Testis (tissue), 3 donors: ENCODE measurements around the gene INHBB. TPM values are rescaled to one million over a fixed set of nuclear protein-coding genes. Genes with fewer than 3 reads are reported as not detected.
A peak's percentile ranks its signal among the peaks of the same experiment; 100 is the strongest.

Source experiments
- DNase-seq: peaks from one replicate; pipeline ENCODE4 v3.0.0-alpha.2; 2019
- H3K27ac ChIP-seq, 2 donors: fragments of 200-600 bp; sonication (generic); one replicate each; pipeline ENCODE4 v1.5.1; 2019
- H3K27me3 ChIP-seq: fragments of 200-600 bp; sonication (generic); one replicate; pipeline ENCODE4 v1.5.1; 2019
- H3K36me3 ChIP-seq: fragments of 200-600 bp; sonication (generic); one replicate; pipeline ENCODE4 v1.5.1; 2017; ENCODE audit warnings: low read depth; ENCODE audit errors: missing control alignments
- H3K4me1 ChIP-seq: fragments of 200-600 bp; sonication (generic); one replicate; pipeline ENCODE4 v1.5.1; 2019
- H3K4me3 ChIP-seq, 2 donors: fragments of 200-600 bp; sonication (generic); one replicate each; pipeline ENCODE4 v1.5.1; 2017 to 2019
- H3K9me3 ChIP-seq: fragments of 200-600 bp; sonication (generic); one replicate; pipeline ENCODE4 v1.5.1; 2017
- CTCF ChIP-seq, 3 experiments: fragments of 450-650 bp in 2 of 3; fragments of 200-600 bp in 1 of 3; sonication (generic) in 1 of 3; IDR thresholded peaks; one replicate each; pipeline ENCODE4 v1.5.1; 2016 to 2019; ENCODE audit warnings: antibody characterized with exemption in 3 of 3, mild to moderate bottlenecking in 2 of 3, moderate library complexity in 1 of 3
- POLR2A ChIP-seq: fragments of 450-650 bp; IDR thresholded peaks from one replicate; pipeline ENCODE4 v1.6.1; 2017; ENCODE audit warnings: antibody characterized with exemption, mild to moderate bottlenecking, moderate library complexity
- WGBS, 2 donors: methylation state at CpG; one replicate each; pipeline ENCODE4 v1.1.5; 2018; 5-methylcytosine and 5-hydroxymethylcytosine counted together
- intact Hi-C: fragments of 100-400 bp; cut with DNase I; formaldehyde crosslinking; loops from one replicate; pipeline ENCODE4 v1.15.1; 2023; ENCODE audit warnings: low total_unique reads
- polyA plus RNA-seq: library from polyadenylated mRNA; stranded (reverse); fragments of 350-450 nt; fragmentation: Illumina TruSeq; extraction: RNeasy Lipid Tissue Mini Kit (QIAGEN cat#74804); gene quantifications from one replicate; pipeline ENCODE4 v1.2.3, GENCODE V29; 2014; ENCODE audit warnings: low read depth, low replicate concordance; ENCODE audit not compliant: insufficient read depth
- total RNA-seq, 2 donors: library from RNA; depleted of rRNA; stranded (reverse); fragments of >200 nt; gene quantifications; one replicate each; pipeline ENCODE4 v1.2.3, GENCODE V29; 2016

Gene INHBB
- total and polyA plus RNA-seq, 3 donors from 2014 or later = 46.1 to 123 (median 55.4) TPM

DNA sequence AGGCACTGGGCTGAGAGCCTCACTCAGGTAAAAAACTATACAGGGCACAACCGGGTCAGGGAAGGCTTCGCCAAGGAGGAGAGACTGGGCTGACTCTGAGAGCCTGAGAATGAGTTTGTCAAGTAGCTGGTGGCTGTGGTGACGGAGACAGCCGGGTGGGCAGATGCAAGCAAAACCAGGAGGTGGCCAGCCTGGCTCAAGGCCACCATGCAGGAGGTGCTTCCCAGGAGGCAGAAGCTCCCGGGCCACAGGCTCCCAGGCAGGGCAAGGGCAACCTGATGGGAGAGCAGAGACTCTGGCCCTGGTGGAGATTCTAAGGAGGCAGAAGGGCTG lies 2.9 kb upstream of the INHBB start:
- Histone ChIP-seq H3K27ac (no peak overlapping the region), H3K4me1 (peaks cover 13% of the 10 kb centered on the region), H3K36me3 (no peaks in the 10 kb centered on the region), H3K4me3 (no peak overlapping the region), H3K27me3 (no peaks in the 10 kb centered on the region), H3K9me3 (no peaks in the 10 kb centered on the region)
- no peak for DNase-seq
- intact Hi-C loops = no loop called here
- WGBS, 2 donors = 18% methylated on average over 5 of the region's 5 CpGs; no CpG with 5 or more reads in 1 of the 2 donors
- TF ChIP-seq CTCF (IDR thresholded peaks at IDR 0.05) (no peak), POLR2A (no peak)

DNA sequence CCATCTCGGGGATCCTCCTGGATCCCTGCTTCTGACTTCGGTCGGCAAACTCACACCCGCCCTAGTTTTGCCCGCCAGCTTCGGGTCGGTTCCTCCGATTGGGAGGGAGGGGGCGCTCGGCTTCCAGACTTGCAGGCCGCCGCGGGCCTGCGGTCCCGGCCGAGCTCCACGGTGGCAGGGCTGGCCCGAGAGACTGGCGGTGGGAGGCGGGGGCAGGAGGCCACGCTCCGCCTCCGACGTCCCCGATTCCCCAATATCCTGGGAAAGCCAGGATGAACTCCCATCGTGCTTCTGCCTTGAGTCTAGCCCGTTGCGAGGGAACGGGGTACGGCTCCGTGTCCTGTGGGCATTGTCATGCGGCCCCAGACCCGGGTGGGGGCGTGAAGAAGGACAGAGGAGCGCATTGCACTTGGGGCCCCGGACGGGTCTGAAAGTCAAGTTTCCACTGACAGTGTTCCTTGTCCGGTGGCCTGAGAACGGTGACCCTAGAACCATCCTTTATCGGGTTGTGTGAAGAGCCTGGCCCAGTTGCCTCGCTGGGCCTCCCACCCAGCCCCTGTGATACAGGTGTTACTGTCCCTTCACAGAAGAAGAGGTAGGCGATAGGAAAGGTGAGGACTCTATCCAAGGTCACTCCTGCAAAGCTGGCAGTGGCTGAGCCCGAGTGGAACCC lies 2.4 kb upstream of the INHBB start:
- Histone ChIP-seq H3K4me3 (peak overlapping the region in 1 of 2 donors; percentile 66), H3K4me1 (peaks cover 13% of the 10 kb centered on the region), H3K9me3 (no peaks in the 10 kb centered on the region), H3K36me3 (no peaks in the 10 kb centered on the region), H3K27me3 (no peaks in the 10 kb centered on the region), H3K27ac (peak overlapping the region; percentile 53 to 84)
- intact Hi-C loops = no loop called here
- peak; percentile 92 for DNase-seq
- TF ChIP-seq CTCF (IDR thresholded peaks at IDR 0.05) (peak; percentile 83 to 85 (median 84)), POLR2A (no peak)
- WGBS, 2 donors = 2 to 5% methylated on average over 11 to 43 of the region's 43 CpGs

DNA sequence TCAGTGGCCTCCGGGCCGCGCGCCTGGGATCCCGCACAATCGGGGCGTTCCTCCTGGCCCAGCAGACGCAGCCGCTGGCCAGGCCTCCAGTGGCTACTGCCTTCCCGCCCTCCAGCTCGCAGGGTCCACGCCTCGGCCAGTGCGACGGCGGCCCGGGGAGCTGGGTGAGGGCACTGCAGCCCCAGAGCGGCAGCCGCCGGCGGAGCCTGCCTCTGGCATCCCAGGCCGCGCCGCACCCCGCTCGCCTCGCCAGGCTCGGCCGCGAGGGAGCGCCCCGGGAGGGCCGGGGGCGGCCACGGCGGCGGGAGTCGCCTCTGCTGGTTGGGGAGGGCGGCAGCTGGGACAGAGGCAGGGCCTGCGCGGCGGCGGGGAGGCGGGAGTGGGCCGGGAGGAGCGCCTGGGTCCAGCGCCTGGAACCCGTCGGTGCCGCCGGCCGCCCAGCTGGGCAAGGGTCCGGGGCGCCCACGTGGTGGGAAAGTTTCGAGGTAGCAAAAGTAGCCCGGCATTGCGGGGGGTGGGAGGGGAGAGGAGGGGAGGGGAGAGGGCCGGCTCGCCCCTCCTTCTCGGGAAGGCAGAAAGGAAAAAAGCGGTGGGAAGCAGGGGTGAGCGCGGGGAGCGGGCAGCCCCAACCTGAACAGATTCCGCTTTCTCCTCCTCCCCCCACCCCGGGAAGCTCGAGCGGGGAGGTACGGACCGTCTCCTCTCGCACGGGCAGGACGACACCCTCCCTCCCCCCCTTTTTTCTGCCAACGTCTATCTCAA lies 1.5 kb upstream of the INHBB start:
- intact Hi-C loops = no loop called here
- peak in 1 of 3 experiments; percentile 10 for TF ChIP-seq CTCF (IDR thresholded peaks at IDR 0.05)
- TF ChIP-seq POLR2A = no peak
- WGBS, 2 donors = 0% methylated on average over 9 to 46 of the region's 75 CpGs
- Histone ChIP-seq H3K4me3 (peak overlapping the region; percentile 55 to 66), H3K27me3 (no peaks in the 10 kb centered on the region), H3K36me3 (no peaks in the 10 kb centered on the region), H3K27ac (peak overlapping the region; percentile 83 to 84), H3K4me1 (peaks cover 13% of the 10 kb centered on the region), H3K9me3 (no peaks in the 10 kb centered on the region)
- peak; percentile 63 for DNase-seq

- WGBS, 2 donors = 0% methylated on average over 21 to 67 of the region's 90 CpGs
- no peak for DNase-seq
- H3K27me3 ChIP-seq = no peaks in the 10 kb centered on the region
- H3K36me3 ChIP-seq = no peaks in the 10 kb centered on the region
- H3K27ac ChIP-seq = peak overlapping the region; percentile 83 to 84
- TF ChIP-seq CTCF (IDR thresholded peaks at IDR 0.05) = no peak
- TF ChIP-seq POLR2A = no peak
- no peaks in the 10 kb centered on the region for H3K9me3 ChIP-seq
- intact Hi-C loops = loop anchor here (5.0 kb wide), 1 partner anchor 337 kb away; no protein-coding TSS in a partner anchor
- H3K4me3 ChIP-seq = peak overlapping the region; percentile 55 to 66
- peaks cover 13% of the 10 kb centered on the region for H3K4me1 ChIP-seq
Observed at GRCh38 chr2:120344976-120345581, 857 bp upstream of the INHBB start.
